Mammary epithelial cell (primary cell): ENCODE measurements around the gene STC2.

Source experiments
- CTCF ChIP-seq, 2 donors: IDR thresholded peaks in 1 of 2; conservative IDR thresholded peaks in 1 of 2; 2 replicates each; pipeline ENCODE4 v1.5.1; 2011 to 2012; ENCODE audit warnings: inconsistent platforms in 2 of 2, low read length in 2 of 2, mild to moderate bottlenecking in 2 of 2, control low read depth in 1 of 2, low read depth in 1 of 2; ENCODE audit not compliant: insufficient read depth in 1 of 2; ENCODE audit errors: extremely low read depth in 1 of 2
- EZH2 ChIP-seq: IDR thresholded peaks from 2 replicates; pipeline ENCODE4 v1.6.1; 2012; ENCODE audit warnings: low read length, inconsistent platforms, borderline replicate concordance

- TF ChIP-seq CTCF (conservative IDR thresholded peaks at IDR 0.05 in 1 of 2, IDR thresholded peaks at IDR 0.05 in 1 of 2; ENCODE audit: extremely low read depth in 1 of 2, insufficient read depth in 1 of 2, low read depth in 1 of 2, low read length in 2 of 2) (no peak), EZH2 (no peak)
Observed at GRCh38 chr5:173328844-173329490, 753 bp upstream of the STC2 start.
